ENCODE results near the gene CSTF2.
A peak's percentile ranks its signal among the peaks of the same experiment; 100 is the strongest.
"Not testable (repeated sequence)": the region's sequence is repeated elsewhere in the genome, so short reads cannot be mapped to it uniquely, and the experiment has no call there.

The CSTF2 gene, protein sequence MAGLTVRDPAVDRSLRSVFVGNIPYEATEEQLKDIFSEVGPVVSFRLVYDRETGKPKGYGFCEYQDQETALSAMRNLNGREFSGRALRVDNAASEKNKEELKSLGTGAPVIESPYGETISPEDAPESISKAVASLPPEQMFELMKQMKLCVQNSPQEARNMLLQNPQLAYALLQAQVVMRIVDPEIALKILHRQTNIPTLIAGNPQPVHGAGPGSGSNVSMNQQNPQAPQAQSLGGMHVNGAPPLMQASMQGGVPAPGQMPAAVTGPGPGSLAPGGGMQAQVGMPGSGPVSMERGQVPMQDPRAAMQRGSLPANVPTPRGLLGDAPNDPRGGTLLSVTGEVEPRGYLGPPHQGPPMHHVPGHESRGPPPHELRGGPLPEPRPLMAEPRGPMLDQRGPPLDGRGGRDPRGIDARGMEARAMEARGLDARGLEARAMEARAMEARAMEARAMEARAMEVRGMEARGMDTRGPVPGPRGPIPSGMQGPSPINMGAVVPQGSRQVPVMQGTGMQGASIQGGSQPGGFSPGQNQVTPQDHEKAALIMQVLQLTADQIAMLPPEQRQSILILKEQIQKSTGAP

DNA sequence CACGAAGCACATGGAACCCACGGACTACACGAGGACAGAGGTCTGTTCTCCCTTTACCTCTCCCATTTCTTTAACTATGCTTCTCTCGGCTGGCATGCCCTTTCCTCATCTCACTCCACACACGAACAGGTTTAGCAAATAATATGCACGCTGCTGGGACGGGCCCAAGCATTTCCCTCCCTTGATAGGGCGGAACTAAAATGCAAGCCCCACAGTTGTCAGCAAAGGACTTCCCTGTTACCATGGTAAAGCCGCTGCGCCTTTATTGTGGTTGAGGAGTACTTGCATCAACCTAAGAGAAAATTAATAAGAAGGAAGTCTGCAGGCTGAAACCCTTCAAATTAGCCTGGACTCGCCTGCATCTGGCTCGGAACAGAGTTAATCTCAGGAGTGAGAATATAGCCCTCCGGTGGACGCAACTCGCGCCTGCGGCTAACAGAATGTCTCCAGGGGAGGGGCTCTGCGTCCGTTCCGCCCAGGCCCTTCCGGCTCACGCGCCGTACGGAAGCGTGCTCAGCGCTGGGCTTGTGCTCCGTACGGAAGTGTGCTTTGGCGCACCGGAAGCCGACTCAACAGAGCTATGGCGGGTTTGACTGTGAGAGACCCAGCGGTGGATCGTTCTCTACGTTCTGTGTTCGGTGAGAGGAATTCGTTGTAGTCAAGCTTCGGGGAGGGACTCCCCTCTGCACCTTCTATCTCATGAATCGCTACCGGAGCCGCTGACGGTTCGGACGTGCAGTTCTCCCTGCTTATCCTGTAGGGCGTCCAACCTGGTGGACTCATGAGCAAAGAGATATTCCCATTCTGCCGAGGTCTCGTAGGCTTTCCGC lies at the start of gene CSTF2:
Gene CSTF2 (plus strand): TSS at position 555 of the 830 bp plus-strand sequence. CDS start 26 bp downstream, at position 581.
- peak; percentile 74 to 78 for DNase-seq

DNA sequence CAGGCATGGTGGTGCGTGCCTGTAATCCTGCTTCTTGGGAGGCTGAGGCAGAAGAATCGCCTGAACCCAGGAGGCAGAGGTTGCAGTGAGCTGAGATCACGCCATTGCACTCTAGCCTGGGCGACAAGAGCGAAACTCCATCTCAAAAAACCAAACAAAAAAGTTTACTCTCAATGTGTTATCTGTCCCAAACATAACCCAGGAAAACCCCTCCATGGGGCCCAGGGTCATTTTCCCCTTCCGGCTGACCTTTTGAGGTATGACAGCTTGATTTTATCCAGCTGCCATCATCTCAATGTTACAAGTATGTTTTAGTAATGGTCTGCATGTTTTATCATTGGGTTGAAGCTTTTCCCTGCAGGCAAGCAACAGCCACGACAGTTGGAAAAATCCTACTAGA lies 23.8 kb upstream of the CSTF2 start:
- not testable (repeated sequence) for DNase-seq

DNA sequence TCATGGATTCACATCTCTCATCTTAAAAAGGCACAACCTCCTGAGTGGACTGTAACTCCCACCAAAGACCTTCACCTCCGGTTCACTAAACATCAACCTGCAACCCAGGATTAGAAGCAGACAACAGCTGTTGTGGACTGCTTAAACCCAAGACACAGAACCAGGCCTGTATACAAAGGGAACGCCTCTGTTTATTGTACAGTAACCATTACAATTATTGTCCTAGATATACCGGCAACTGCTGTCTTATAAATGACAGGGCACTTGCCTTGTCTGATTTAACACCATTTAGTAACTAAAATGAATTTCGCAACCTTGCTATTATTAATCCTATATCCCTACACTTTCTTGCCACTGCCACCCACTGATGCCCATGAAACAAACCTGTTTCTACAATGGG lies 22.8 kb upstream of the CSTF2 start:
- no peak for DNase-seq

DNA sequence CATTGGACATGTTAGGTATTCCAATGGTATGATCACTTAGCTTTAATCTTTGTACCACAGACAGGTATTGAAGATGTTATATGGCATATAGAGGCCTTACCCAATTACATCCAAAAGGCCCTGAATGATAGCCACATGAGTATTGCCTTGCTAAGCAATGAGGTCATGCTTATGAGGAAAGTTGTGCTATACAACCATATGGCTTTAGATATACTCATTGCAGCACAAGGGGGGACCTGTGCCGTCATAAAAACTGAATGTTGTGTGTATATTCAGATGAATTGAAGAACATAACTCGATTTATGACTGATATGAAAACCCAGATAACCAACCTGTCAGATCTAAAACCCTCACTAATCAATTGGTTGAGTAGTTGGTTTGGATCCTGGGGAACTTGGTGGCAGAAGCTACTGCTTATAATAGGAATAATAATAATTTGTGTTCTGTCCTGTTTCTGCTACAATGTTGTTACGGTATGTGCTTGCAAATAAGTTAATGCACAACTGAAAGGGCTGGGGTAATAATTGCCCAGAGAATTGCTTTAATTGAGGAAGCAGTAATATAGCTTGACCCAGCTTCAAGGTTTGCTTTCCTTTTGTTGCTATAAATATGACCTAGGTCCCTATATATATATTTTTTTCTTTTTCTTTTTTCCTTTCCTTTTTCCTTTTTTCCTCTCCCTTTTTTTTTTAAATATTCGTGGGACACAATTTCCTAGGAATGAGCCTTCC lies 21.5 kb upstream of the CSTF2 start:
- no peak for DNase-seq

DNA sequence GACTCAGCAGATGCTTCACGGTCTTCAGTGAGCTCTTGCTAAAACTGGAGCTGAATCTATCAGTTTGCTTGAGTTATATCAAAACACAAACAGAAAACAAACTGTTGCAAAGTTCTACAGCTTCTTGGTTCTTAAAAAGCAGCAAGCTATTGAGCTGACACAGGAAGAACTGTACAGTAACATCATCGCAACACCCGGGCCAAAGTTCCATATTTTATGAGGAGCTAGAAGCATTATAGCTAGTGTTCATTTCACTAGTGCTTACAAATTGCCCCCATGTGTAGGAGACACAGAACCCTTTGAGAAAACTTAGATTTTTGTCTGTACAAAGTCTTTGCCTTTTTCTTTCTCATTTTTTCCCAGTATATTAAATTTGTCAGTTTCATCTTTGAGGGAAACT lies 17.3 kb upstream of the CSTF2 start:
- DNase-seq: no peak

DNA sequence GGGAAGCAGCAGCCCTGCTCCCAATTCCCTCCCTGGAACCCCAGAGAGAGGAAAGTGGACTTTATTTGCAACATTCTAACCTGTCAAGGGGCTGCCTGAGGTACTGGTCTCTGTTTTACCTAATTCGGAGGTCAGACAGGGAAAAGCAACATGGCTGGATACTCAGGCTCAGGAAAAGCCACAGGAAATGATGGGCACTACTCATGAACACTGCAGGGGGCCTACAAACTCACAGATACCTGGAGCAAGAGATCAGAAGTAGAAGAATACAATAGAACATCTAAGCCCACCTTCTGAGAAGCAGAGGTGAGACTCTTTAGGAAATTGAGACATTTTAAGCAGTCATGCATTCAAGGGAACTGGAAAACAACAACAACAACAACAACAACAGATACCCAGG lies 15.4 kb upstream of the CSTF2 start:
- no peak for DNase-seq

DNA sequence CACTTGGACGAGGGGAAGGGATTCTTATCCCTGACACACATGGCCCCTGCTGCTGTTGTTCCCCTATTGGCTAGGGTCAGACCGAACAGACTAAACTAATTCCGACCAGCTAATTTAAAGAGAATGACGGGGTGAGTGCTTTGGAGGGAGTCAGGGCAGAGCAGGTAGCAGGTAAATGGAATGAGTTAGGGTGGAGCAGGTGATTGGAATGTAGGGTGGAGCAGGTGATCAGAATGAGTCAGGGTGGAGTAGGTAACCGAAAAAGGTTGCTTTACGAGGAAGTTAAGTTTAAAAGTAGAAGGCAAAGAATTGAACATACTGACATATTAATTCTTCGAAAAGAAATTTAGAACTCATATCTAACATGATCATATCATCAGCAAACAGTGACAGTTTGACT lies 11.9 kb upstream of the CSTF2 start:
- DNase-seq: not testable (repeated sequence)

DNA sequence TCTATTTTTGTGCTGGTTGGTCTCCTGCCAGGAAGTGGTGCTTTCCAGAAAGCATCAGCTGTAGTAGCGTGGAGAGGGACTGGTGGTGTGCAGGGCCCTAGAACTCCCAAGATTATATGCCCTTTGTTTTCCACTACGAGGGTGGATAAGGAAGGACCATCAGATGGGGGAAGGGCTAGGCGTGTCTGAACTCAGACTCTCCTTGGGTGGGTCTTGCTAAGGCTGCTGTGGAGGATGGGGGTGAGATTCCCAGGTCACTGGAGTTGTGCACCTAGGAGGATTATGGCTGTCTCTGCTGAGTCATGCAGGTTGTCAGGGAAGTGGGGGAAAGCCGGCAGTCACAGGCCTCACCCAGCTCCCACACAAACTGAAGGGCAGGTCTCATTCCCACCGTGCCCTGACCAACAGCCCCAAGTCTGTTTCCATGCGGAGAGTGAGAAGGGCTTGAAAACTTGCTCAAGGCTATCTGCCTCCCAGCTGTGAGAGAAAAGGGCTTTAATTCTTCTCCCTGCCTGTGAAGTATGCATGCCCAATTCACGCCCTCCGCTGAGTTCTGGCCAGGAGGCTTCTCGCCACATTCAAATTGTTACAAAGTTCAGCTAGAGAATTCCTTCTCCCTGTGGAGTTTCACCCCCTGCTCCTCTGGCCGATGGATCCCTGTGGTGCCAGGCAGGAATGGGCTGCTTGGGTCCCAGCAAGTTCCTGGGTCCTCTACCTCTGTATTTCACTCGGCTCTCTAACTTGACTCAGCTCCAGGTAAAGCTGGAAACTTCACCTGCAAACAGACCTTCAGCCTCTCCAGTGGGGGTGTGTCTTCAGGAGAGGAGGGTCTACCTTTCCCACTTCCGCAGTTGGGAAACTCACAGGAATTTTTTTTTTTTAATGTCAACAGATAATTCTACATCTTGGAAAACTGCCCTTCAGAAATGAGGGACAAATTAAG lies 7.7 kb upstream of the CSTF2 start:
- no peak for DNase-seq

DNA sequence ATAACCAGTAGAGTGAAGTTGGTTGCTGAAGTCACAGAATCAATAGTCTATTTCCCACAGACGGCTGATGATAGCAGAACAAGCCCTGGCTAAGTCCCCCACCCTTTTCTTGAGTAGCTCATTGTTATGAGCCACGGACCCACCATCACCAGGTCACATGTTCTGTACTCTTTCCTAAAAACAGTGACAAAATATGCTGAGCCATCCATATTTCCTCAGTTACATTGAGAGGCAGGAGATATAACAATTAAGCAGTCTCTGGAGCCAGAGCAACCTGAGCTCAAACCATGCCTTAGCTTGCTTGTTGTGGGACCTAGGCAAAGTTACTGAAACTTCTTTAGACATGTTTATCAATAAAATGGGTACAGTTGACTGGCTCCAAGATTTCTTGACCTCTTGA lies 2.9 kb upstream of the CSTF2 start:
- DNase-seq: no peak

DNA sequence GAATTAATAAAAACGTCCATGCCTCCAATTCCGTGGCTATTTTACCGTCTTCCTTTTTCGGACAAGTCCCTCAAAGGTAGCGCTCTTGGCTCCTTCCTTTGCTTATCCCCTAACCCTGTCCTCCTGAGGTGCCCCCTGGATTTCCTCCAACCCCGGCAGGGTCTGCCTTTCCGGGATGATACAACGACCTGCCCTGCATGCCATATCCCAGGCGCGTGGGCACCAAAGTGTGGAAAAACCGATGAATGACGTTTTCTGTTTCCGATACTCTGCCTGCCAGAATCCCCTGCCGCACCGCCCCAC lies 706 bp upstream of the CSTF2 start:
- peak in 1 of 2 experiments; percentile 41 for DNase-seq

DNA sequence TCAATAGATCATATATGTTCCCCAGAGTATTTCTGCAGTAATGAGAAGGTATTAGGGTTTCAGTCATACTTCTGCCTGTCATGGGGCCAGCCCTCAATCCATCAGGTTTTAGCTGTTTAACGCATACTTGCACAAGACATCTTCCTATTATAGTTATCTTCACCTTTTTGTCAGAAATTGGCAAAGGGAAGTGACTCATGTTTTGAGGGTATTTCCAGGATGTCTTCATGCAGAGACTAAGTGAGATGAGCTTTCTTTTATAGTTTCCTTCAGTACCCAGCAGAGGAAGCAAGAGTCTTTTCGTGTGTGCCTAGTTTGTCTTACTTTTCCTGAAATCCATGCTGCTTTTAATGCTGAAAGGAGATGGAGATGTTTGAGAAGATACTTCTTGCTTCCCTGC lies 9.5 kb downstream of the CSTF2 start:
- peak in 1 of 2 experiments; percentile 8 for DNase-seq

DNA sequence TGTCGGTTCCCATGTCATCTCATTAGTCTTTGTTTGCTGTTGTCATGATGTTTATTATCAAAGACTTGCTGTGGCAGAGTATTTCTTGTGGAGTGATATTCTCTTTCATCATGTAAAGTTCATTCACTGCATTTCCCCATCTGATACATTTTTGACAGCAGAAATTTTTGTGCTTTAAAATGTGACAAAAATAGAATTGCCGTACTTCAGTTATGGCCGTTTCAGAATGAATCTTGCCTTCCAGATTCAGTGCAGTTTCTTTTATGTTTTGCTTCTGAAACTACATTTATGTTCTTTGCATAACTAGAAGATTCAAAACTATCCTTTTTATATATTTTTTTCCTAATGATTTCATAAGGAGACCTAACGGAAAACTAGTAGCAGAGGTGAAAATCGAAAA lies 10.0 kb downstream of the CSTF2 start:
- no peak for DNase-seq

DNA sequence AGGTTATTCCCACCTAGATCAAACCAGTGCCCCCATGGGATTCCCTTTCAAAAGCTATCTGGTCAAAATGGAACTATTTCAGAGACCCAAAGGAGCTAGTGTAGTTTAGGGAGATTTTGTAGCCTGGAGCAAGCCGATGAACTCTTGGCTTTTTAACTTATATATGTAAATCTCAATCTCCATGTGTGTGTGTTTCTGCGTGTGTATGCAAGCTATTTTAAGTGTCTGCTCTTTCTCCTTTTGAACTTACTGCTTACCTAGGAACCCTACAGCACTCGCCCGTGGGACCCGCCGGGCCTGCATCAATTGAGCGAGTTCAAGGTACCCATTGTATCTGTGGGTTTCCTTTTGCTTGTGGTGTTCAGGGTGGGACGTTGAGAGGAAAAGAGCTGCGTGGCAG lies 10.4 kb downstream of the CSTF2 start:
- peak in 1 of 2 experiments; percentile 7 for DNase-seq

DNA sequence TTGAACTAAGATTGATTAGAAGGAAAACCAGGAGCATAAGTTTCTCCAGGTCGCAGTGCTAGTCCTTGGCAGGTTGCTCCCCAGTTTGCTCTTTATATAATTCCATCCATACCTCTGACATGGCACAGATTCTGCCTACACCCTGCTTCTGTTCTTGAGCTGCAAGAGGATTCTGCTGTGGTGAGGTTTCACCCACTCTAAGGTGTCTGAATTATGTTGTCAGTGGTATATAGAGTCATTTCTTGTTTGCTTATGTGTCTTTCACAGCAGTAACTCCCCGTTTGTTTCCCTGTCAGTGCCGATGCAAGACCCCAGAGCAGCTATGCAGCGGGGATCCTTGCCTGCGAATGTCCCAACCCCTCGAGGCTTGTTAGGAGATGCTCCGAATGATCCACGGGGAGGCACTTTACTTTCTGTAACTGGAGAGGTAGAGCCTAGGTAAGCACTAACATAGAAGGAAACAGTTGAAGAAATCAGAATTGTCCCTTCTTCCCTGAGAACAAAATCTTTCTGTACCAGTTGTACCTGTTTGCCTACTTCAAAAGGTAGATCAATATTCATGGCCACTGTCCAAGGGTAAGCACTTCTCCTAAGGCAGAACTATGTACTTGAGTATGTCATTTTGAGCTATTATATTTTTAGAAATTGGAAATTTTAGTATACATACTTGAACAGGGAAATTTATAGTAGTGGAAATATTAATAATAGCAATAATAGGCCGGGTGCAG lies 11.2 kb downstream of the CSTF2 start:
- no peak for DNase-seq

DNA sequence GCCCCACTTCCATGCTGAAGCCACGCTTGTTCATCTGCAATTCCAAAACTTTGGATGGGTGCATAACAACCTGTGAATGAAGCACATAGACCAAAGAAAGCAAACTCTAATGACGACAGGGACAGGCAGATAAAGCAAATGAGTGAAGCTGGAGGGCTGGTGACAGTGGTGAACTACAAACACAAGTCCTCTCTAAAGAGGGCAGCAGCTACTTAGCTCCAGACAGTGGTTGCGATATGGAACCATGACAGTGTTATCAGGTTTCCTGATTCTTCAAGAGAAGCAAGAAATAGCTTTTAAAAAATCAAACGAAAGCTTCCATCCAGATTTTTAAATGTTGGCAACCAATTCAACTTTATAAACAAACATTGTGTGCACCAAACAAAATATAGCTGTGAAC lies 30.1 kb downstream of the CSTF2 start:
- no peak for DNase-seq

DNA sequence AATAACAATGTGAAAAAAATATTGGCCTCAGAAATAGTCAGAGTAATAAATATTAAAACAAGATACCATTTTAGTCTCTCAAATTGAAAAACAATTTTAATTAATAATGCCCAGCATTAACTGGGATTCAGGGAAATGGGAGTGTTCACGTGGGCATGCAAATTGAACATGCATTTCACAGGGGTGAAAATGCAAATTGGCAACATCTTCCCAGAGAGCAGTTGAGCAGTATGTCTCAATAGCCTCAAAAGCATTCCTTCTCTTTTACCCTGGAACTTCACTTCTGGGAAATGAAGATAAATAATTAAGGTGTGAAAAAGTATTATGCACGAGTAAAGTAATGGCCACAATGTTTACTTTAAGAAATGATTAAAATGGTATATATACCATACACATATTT lies 32.6 kb downstream of the CSTF2 start:
- DNase-seq: no peak

DNA sequence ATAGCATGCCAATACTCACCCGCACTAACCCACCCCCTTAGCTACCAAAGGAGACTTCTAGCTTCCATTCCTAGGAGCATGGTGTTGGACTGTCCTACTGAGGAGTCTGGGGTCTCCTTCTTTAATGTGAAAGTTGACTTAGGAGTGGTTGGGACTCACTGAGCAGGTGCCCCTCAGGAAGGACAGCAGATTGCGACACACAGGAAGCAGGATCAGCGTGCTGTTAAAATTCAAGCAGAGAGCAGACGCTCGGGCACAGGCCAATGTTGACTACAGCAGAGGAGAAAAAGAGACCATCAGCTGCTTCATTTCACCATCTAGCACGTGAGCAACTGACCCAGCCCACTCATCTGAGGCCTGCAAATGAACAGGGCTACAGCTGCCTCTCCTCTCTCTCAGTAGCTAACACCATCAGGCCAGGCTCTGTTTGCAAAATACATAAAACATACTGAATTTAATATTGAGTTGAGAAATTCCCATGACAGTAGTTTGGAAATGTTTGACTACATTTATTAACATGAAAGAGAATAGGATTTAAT lies 43.2 kb downstream of the CSTF2 start:
- no peak for DNase-seq

DNA sequence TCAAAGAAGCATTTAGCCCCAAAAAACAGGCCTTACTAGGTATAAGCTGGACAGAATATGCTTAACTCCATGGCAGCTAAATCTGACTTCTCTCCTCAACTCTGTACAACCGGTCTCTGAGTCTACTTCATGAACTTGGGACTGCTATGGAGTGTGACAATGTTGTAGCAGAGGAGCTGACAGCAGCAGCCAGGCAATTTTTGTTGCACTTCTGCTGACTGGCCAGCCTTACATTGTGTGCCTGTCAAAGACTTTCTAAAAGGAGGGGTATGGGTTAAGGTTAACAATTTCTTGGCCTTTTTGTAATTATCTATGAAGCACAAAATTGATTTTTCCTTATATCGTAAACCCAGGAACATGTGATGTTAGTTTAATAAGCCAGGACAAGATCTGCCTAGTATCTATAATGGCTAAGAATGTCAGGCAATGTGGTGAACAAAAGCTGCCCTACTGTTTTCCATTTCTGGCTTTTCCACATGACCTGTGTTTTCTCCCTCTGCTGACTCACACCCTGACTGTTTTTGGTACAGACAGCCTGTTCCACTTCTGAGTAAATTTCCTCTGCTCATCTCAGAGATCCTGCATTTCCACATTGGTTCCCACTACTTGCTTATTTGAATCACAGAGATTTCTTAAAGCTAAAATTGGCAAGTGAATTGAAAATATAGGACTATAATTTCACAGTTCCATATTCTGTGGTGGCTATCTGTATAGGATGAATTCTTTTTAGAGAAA lies 44.6 kb downstream of the CSTF2 start:
- no peak for DNase-seq

DNA sequence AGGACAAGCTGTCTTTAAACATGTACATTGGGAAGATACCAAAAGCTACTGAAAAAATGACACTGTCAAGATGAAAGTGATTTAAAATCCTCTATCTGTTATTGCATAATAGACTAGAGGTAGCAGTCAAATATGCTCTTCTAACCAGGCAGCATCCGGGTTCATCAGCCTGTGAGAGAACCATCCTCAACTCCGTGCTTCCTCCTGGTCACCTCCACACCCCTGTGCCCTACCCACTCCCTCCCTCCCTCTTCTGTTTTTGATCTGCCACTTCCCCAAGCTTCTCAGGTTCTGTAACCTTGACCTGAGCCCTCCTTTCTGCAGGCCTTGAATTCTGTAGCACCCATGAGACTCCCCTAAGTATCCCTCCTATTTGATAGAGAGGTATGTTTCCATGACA lies 48.1 kb downstream of the CSTF2 start:
- DNase-seq: no peak

DNA sequence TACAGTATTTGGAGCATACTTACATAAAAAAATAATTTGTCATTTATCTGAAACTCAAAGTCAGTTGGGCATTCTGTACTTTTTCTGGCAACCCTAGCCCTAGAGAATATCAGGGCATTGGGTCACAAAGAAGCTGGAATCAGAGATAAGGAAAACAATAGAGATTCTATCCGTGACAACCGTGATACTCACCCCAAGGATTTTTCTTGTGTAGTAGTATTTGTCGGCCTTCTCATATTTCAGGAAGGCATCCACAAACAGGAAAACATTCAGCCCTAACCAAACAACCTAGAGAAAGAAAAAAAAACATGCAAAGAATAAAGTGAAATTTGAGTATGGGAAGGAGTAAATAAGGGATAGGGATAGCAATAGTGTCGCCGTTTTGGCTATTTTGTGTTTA lies 50.3 kb downstream of the CSTF2 start:
- DNase-seq: no peak

All from activated CD4-positive, alpha-beta T cell treated with anti-CD3 and anti-CD28 coated beads, Interleukin-2, amount 50 U/mL, for 48 hours (primary cell).